GM23248 (cell line): Measurements from ENCODE around the gene AGPAT2.

Experiments
- EZH2 ChIP-seq: fragments of 200-600 bp; sonication (generic); IDR thresholded peaks from 2 replicates; pipeline ENCODE4 v1.6.1; 2018; ENCODE audit warnings: antibody characterized with exemption, mild to moderate bottlenecking; ENCODE audit not compliant: insufficient read depth, poor library complexity, severe bottlenecking
- EZH2phosphoT487 ChIP-seq: fragments of 200-600 bp; sonication (generic); IDR thresholded peaks from 2 replicates; pipeline ENCODE4 v1.6.1; 2018; ENCODE audit warnings: antibody characterized with exemption, moderate library complexity, mild to moderate bottlenecking, low read depth; ENCODE audit not compliant: insufficient read depth

GRCh38 chr9:136626740-136627642 is 60.3 kb downstream of the AGPAT2 start:
- TF ChIP-seq EZH2 (no peak), EZH2phosphoT487 (no peak)
